Activated naive CD4-positive, alpha-beta T cell treated with anti-CD3 and anti-CD28 coated beads, Interleukin-2, amount 50 U/mL, for 72 hours (primary cell): ENCODE measurements around the gene OCA2. TPM values are rescaled to one million over a fixed set of nuclear protein-coding genes. Genes with fewer than 3 reads are reported as not detected.
"Not testable (repeated sequence)": the region's sequence is repeated elsewhere in the genome, so short reads cannot be mapped to it uniquely, and the experiment has no call there.

Experiments
- ATAC-seq, 2 donors: fragments of 150-1000 bp; cut with Tn5 transposase; 2 replicates each; pipeline ENCODE4 v1.10.0; 2021; ENCODE audit warnings: mild to moderate bottlenecking in 2 of 2, moderate library complexity in 2 of 2
- DNase-seq, 2 donors: peaks; one replicate each; pipeline ENCODE4 v3.0.0; 2021 to 2022; ENCODE audit warnings: low spot score in 2 of 2
- H3K27ac Mint-ChIP-seq, 2 donors: one replicate each; pipeline ENCODE4 v1.8.0; 2022; ENCODE audit warnings: mild to moderate bottlenecking in 2 of 2, mixed read lengths in 2 of 2
- H3K36me3 Mint-ChIP-seq, 2 donors: one replicate each; pipeline ENCODE4 v1.8.0; 2022; ENCODE audit warnings: mixed read lengths in 2 of 2
- H3K9me3 Mint-ChIP-seq, 2 donors: one replicate each; pipeline ENCODE4 v1.8.0; 2022; ENCODE audit warnings: mixed read lengths in 2 of 2
- total RNA-seq, 2 donors: library from RNA; stranded (reverse); gene quantifications; one replicate each; pipeline ENCODE4 v1.2.3, GENCODE V29; 2022

OCA2 gene
- total RNA-seq, 2 donors from 2014 or later: not detected

DNA sequence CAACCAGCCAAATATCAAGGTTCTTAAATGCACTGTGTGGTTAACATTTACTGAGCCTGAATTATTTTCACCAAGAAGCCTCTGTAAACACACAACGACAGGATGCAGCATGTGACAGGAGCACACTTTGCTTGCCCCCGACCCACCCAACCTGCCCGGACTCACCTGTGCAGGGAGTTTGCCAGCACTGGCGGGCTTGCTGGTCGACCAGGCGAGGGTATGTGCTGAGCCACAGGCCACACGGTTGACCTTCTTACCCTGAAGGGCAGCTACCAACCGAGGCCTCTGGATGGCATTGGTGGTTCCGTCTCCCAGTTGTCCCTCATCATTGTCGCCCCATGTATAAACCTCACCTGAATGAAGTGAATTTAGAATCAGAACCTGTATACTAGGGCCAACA is 25.7 kb upstream of the OCA2 start:
- no peak for DNase-seq
- H3K27ac Mint-ChIP-seq: no peak overlapping the region
- H3K9me3 Mint-ChIP-seq: no peaks in the 10 kb centered on the region
- no peak for ATAC-seq
- H3K36me3 Mint-ChIP-seq: no peaks in the 10 kb centered on the region

GRCh38 chr15:28123408-28124023 is 24.4 kb upstream of the OCA2 start:
- DNase-seq (peak in 1 of 2 donors; percentile 45), ATAC-seq (peak in 1 of 2 donors; percentile 38)
- Mint-ChIP-seq H3K36me3 (no peaks in the 10 kb centered on the region), H3K9me3 (no peaks in the 10 kb centered on the region), H3K27ac (no peak overlapping the region)

GRCh38 chr15:28122038-28122949 is 23.2 kb upstream of the OCA2 start:
- DNase-seq (no peak), ATAC-seq (no peak)
- no peaks in the 10 kb centered on the region for H3K9me3 Mint-ChIP-seq
- no peaks in the 10 kb centered on the region for H3K36me3 Mint-ChIP-seq
- H3K27ac Mint-ChIP-seq: no peak overlapping the region

- not testable (repeated sequence) for H3K36me3 Mint-ChIP-seq, ATAC-seq, H3K9me3 Mint-ChIP-seq, H3K27ac Mint-ChIP-seq, DNase-seq
Measured at GRCh38 chr15:28121577-28121976, 22.5 kb upstream of the OCA2 start.

GRCh38 chr15:28120359-28120640 is 21.2 kb upstream of the OCA2 start:
- peaks cover 0 to 5% of the 10 kb centered on the region in 2 donors for H3K36me3 Mint-ChIP-seq
- H3K9me3 Mint-ChIP-seq: no peaks in the 10 kb centered on the region
- no peak overlapping the region for H3K27ac Mint-ChIP-seq
- ATAC-seq (no peak), DNase-seq (no peak)

DNA sequence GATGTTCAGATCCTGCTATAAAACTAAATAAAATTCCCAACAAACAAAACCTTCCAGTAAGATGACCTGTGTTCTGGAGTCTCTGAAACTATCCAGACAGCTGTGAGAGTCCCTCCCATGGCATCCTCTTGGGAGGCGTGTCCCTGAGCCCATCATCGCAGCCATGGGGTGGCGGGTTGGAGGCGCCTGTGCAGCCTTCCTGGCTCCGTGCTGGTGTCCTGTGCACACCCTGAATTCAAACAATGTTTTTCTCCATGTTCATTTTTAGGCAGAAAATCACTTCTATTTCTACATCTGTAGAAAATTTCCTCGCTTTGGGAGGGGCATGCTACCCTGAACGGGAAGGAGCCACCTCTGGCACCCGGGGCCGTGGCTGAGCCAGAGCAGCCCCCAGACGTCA is 19.4 kb upstream of the OCA2 start:
- peaks cover 0 to 5% of the 10 kb centered on the region in 2 donors for H3K36me3 Mint-ChIP-seq
- DNase-seq (no peak), ATAC-seq (no peak)
- no peak overlapping the region for H3K27ac Mint-ChIP-seq
- no peaks in the 10 kb centered on the region for H3K9me3 Mint-ChIP-seq

DNA sequence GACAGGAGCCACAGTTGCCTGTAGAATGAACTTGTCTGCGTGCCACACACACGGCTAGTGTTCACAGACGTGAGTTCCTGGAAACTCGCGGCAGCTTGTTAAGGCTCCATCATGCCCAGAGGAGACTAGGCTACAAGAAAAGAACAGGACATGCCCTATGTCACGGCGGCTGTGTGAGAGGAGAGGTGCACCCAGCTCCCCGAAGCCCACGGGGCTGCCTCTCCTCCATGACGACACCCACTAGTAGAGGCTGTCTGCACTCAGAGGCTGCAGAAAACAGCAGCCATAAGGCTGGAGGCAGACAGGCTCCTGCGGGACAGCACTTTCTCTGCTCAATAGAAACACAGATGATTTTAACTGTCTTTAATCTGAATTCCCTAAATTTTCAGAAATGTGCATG is 19.0 kb upstream of the OCA2 start:
- Mint-ChIP-seq H3K36me3 (peaks cover 0 to 5% of the 10 kb centered on the region in 2 donors), H3K9me3 (no peaks in the 10 kb centered on the region), H3K27ac (peak overlapping the region in 1 of 2 donors; percentile 81)
- DNase-seq: no peak
- no peak for ATAC-seq

DNA sequence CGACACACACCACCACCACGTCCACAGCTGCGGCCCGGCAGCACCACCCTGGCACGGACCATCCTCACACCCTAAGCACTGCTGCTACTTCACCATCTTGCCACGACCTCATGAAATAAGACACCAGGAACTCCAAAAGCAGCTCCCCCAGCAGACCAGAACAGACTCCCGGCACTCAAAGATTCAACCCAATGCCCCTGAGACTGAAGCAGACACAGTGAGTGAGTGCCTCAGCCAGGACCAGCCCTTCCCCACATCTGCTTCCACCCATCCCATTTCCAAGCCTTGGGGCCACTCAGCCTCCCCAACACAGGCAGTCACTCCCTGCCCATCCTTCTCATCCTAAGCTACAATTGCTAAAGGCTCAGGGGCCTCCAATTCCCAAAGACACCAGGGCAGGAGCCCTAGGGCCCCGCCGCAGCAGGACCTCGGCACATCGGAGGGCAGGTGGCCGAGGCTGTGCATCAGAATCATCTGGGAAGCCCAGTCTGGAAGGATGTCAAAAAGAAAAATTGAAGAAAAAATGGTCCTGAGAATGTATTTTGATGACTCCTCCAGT is 18.4 kb upstream of the OCA2 start:
- Mint-ChIP-seq H3K36me3 (peaks cover 0 to 5% of the 10 kb centered on the region in 2 donors), H3K9me3 (no peaks in the 10 kb centered on the region), H3K27ac (peak overlapping the region in 1 of 2 donors; percentile 81)
- DNase-seq: no peak
- ATAC-seq: no peak

GRCh38 chr15:28116521-28117431 is 17.7 kb upstream of the OCA2 start:
- ATAC-seq (no peak), DNase-seq (no peak)
- Mint-ChIP-seq H3K9me3 (no peaks in the 10 kb centered on the region), H3K27ac (peak overlapping the region in 1 of 2 donors; percentile 2), H3K36me3 (peaks cover 0 to 5% of the 10 kb centered on the region in 2 donors)

- no peaks in the 10 kb centered on the region for H3K9me3 Mint-ChIP-seq
- H3K27ac Mint-ChIP-seq: peak overlapping the region in 1 of 2 donors; percentile 75
- DNase-seq (no peak), ATAC-seq (no peak)
- peaks cover 0 to 5% of the 10 kb centered on the region in 2 donors for H3K36me3 Mint-ChIP-seq
Measured at GRCh38 chr15:28115871-28116270, 16.8 kb upstream of the OCA2 start.

DNA sequence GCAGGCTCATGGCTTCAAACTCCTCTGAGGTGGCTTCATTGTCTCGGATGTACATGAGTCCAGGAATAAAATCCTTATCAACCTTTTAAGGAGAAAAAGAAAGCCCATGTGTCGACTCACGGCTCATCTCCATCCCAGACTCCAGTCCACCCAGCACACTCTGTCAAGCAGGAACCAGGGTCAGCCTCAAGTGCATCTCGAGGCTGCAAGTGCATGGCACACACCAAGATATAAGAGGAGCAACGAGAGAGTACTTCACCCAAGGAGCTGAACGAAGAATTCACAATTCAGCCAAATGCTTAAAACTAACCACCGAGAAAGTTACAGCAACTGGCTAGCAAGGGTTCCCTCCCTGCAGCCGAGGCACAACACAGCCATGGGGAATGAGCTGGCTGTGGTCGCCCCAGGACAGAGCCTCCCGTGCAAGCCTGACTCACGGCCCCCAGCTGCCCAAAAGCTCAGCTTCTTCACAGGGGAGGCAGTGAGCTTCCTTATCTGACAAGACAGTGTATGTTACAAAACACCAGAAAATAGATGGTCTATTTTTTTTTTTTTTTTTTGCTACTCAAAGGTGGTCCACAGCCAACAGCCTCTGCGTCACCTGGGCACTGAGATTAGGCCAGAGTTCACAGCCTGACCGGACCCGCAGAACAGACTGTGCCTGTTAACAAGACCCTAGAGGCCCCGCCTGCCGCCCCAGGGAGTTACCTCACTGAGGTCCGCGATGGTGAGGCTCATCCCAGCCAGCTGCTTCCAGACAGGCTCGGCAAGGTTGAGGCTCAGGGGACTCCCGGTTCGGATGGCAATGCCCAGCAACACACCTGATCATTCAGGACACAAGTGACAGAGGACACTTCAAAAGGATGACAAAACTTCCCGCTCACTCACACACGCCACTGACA is 15.9 kb upstream of the OCA2 start:
- Mint-ChIP-seq H3K9me3 (no peaks in the 10 kb centered on the region), H3K27ac (no peak overlapping the region), H3K36me3 (peaks cover 0 to 5% of the 10 kb centered on the region in 2 donors)
- no peak for DNase-seq
- ATAC-seq: no peak

DNA sequence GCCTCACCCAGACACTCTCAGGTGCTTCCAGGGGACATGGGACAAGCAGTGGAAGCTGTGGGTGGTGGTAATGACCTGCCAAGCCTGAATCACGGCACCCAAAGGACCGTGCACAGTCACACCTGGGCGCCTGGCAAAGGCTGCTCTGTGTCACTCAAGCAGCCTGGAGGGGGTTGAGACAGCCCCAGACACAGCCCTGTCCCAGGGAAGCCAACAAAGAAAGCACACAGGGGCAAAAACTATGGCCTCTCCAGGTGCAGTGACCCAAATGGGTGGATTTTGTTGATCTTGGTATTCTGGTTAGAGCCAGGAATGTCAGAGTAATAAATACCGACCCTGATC is 15.0 kb upstream of the OCA2 start:
- Mint-ChIP-seq H3K36me3 (peaks cover 0 to 5% of the 10 kb centered on the region in 2 donors), H3K27ac (no peak overlapping the region), H3K9me3 (no peaks in the 10 kb centered on the region)
- DNase-seq (no peak), ATAC-seq (no peak)

- no peak for DNase-seq
- H3K9me3 Mint-ChIP-seq: no peaks in the 10 kb centered on the region
- ATAC-seq: no peak
Measured at GRCh38 chr15:28113394-28114113, 14.4 kb upstream of the OCA2 start.

GRCh38 chr15:28112962-28113361 is 13.8 kb upstream of the OCA2 start:
- H3K36me3 Mint-ChIP-seq: peaks cover 0 to 5% of the 10 kb centered on the region in 2 donors
- no peak for ATAC-seq
- no peak overlapping the region for H3K27ac Mint-ChIP-seq
- no peak for DNase-seq
- H3K9me3 Mint-ChIP-seq: no peaks in the 10 kb centered on the region

More at GRCh38 chr15:28113394-28114113, 14.4 kb upstream of the OCA2 start:
- peaks cover 0 to 5% of the 10 kb centered on the region in 2 donors for H3K36me3 Mint-ChIP-seq
- no peak overlapping the region for H3K27ac Mint-ChIP-seq

DNA sequence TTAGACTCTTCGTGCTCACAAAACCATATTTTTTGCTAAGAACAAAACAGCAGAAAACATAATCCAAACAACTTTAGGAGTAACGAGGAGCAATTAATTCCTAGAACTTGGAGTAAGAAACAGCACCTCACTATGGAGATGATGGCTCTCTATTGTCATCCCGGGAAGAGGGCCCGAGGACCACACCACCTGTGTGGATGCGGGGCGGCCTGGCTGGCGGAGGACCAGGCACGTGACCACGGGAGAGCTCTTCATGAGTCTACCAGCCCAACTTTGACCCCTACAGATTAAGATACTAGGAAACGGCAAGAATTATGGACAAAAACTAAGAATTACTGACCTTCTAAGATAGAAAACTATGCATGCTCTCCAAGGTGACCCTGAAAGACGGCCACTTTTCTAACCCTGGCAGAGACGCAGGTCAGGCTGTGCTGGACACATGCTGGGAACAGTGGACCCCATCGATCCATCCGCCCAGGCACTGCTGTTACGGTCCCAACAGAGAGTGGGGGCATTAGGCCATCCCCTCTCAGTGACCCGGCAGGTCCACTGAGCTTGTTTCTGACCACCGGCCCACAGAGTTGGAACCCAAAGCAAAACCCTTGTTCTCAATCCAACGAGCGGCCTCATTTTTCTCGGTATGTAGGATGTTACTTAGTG is 13.1 kb upstream of the OCA2 start:
- DNase-seq: no peak
- no peak for ATAC-seq
- Mint-ChIP-seq H3K27ac (no peak overlapping the region), H3K36me3 (peaks cover 0 to 5% of the 10 kb centered on the region in 2 donors), H3K9me3 (no peaks in the 10 kb centered on the region)
